Measurements from ENCODE around the gene YARS2. TPM values are rescaled to one million over a fixed set of nuclear protein-coding genes. Genes with fewer than 3 reads are reported as not detected.
"Not testable (repeated sequence)": the region's sequence is repeated elsewhere in the genome, so short reads cannot be mapped to it uniquely, and the experiment has no call there.

YARS2 gene
- polyA plus RNA-seq, 1 donor from 2014 or later = 25.6 TPM

- TF ChIP-seq EP300 (conservative IDR thresholded peaks at IDR 0.05; ENCODE audit: poor library complexity, severe bottlenecking) (no peak), SMC3 (conservative IDR thresholded peaks at IDR 0.05; ENCODE audit: poor library complexity) (no peak), POLR2AphosphoS5 (IDR thresholded peaks at IDR 0.05) (no peak), RAD21 (conservative IDR thresholded peaks at IDR 0.05) (no peak), EZH2 (IDR thresholded peaks at IDR 0.05; ENCODE audit: borderline replicate concordance, insufficient read depth, low read length, poor library complexity, severe bottlenecking) (no peak), REST (IDR thresholded peaks at IDR 0.05; ENCODE audit: borderline replicate concordance) (no peak), TAF1 (IDR thresholded peaks at IDR 0.05; ENCODE audit: low read depth) (no peak), MXI1 (conservative IDR thresholded peaks at IDR 0.05; ENCODE audit: poor library complexity, severe bottlenecking) (no peak), CTCF (IDR thresholded peaks at IDR 0.05; ENCODE audit: poor library complexity, severe bottlenecking) (no peak)
- no peaks in the 10 kb centered on the region for H3K9me2 ChIP-seq (ENCODE audit: insufficient read depth, low read length)
- H3K9ac ChIP-seq (ENCODE audit: low read length) = no peak overlapping the region
- H4K20me1 ChIP-seq (ENCODE audit: insufficient read depth) = no peaks in the 10 kb centered on the region
- no peak overlapping the region for H2AFZ ChIP-seq (ENCODE audit: low read depth, low read length)
- no peak overlapping the region for H3K4me2 ChIP-seq (ENCODE audit: low read length)
- no peaks in the 10 kb centered on the region for H3F3A ChIP-seq (ENCODE audit: insufficient read depth, low read length, poor library complexity, severe bottlenecking)
- H3K4me3 ChIP-seq (ENCODE audit: low read length) = no peak overlapping the region
- H3K9me3 ChIP-seq (ENCODE audit: low read length) = no peaks in the 10 kb centered on the region
- H3K27me3 ChIP-seq (ENCODE audit: insufficient read depth, low read depth, low read length) = no peaks in the 10 kb centered on the region
- H3K27ac ChIP-seq (ENCODE audit: low read length) = no peak overlapping the region
- no peaks in the 10 kb centered on the region for H3K79me2 ChIP-seq (replicated peaks; ENCODE audit: insufficient read depth, low read length)
- peaks cover 4% of the 10 kb centered on the region for H3K36me3 ChIP-seq (ENCODE audit: insufficient read depth, low read length)
Observed at GRCh38 chr12:32726286-32726685, 29.4 kb downstream of the YARS2 start.

- not testable (repeated sequence) for H3K9me2 ChIP-seq (ENCODE audit: insufficient read depth, low read length); H3K4me3 ChIP-seq (ENCODE audit: low read length); H3K27ac ChIP-seq (ENCODE audit: low read length); H3K9ac ChIP-seq (ENCODE audit: low read length); H3K79me2 ChIP-seq (replicated peaks; ENCODE audit: insufficient read depth, low read length); H3K27me3 ChIP-seq (ENCODE audit: insufficient read depth, low read depth, low read length); H3K36me3 ChIP-seq (ENCODE audit: insufficient read depth, low read length); H3F3A ChIP-seq (ENCODE audit: insufficient read depth, low read length, poor library complexity, severe bottlenecking); H4K20me1 ChIP-seq (ENCODE audit: insufficient read depth); H2AFZ ChIP-seq (ENCODE audit: low read depth, low read length); H3K4me2 ChIP-seq (ENCODE audit: low read length); H3K9me3 ChIP-seq (ENCODE audit: low read length)
Observed at GRCh38 chr12:32725308-32725707, 30.4 kb downstream of the YARS2 start.

- no peak overlapping the region for H3K27ac ChIP-seq (ENCODE audit: low read length)
- no peak overlapping the region for H3K9ac ChIP-seq (ENCODE audit: low read length)
- H3K4me2 ChIP-seq (ENCODE audit: low read length) = no peak overlapping the region
- no peaks in the 10 kb centered on the region for H3K27me3 ChIP-seq (ENCODE audit: insufficient read depth, low read depth, low read length)
- peaks cover 9% of the 10 kb centered on the region for H3K36me3 ChIP-seq (ENCODE audit: insufficient read depth, low read length)
- H2AFZ ChIP-seq (ENCODE audit: low read depth, low read length) = no peak overlapping the region
- H3K9me2 ChIP-seq (ENCODE audit: insufficient read depth, low read length) = no peaks in the 10 kb centered on the region
- H3K9me3 ChIP-seq (ENCODE audit: low read length) = no peaks in the 10 kb centered on the region
- H3F3A ChIP-seq (ENCODE audit: insufficient read depth, low read length, poor library complexity, severe bottlenecking) = no peaks in the 10 kb centered on the region
- H3K4me3 ChIP-seq (ENCODE audit: low read length) = no peak overlapping the region
- H4K20me1 ChIP-seq (ENCODE audit: insufficient read depth) = no peaks in the 10 kb centered on the region
- TF ChIP-seq REST (IDR thresholded peaks at IDR 0.05; ENCODE audit: borderline replicate concordance) = no peak
- no peak for TF ChIP-seq CTCF (IDR thresholded peaks at IDR 0.05; ENCODE audit: poor library complexity, severe bottlenecking)
- TF ChIP-seq RAD21 (conservative IDR thresholded peaks at IDR 0.05) = no peak
- no peak for TF ChIP-seq MXI1 (conservative IDR thresholded peaks at IDR 0.05; ENCODE audit: poor library complexity, severe bottlenecking)
- TF ChIP-seq EP300 (conservative IDR thresholded peaks at IDR 0.05; ENCODE audit: poor library complexity, severe bottlenecking) = no peak
- TF ChIP-seq TAF1 (IDR thresholded peaks at IDR 0.05; ENCODE audit: low read depth) = no peak
- TF ChIP-seq SMC3 (conservative IDR thresholded peaks at IDR 0.05; ENCODE audit: poor library complexity) = no peak
- TF ChIP-seq EZH2 (IDR thresholded peaks at IDR 0.05; ENCODE audit: borderline replicate concordance, insufficient read depth, low read length, poor library complexity, severe bottlenecking) = no peak
- no peak for TF ChIP-seq POLR2AphosphoS5 (IDR thresholded peaks at IDR 0.05)
- H3K79me2 ChIP-seq (replicated peaks; ENCODE audit: insufficient read depth, low read length) = no peaks in the 10 kb centered on the region
Observed at GRCh38 chr12:32718926-32719325, 36.8 kb downstream of the YARS2 start.
